ENCODE measurements around the gene STRBP.
"Not testable (repeated sequence)": the region's sequence is repeated elsewhere in the genome, so short reads cannot be mapped to it uniquely, and the experiment has no call there.

STRBP gene

DNA sequence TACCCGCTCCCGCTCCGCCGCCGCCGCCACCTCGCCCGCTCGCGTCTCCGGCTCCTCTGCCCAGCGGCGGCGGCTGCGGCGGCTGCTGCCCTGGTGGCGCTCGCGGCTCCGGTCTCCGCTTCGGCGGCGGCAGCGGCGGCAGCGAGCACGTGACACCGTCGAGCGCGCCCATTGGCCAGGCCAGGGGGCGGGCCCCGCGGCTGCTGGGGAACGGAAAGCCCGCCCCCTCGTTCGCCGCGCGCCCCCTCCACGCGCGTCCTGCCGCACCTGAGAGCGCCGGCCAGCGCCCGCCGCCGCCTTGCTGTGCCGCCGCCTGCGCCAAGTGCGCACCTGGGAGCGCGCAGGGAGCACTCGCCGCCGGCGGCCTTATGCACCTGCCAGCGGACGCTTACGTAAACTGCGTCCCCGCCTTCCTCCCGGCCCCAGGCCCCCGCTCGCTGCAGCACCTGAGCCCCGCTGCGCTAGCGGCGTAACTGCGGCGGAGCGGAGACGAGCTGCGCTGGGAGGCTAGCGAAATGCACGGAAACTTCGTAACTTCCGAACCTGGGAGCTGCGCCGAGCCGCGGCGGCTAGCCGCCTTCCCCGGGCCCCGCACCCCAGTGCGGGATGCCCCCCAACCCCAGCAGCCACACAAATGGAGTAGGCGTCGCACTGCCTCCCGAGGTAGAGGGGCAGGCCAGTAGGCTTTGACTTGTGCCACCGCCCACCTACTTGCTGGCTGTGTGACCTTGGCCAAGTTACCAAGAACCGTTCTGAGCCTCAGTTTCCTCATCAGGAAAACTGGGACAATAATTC is at the start of gene STRBP:
TSS of gene STRBP (minus strand) at position 122 of the 795 bp plus-strand sequence. CDS start 84,452 bp downstream, outside the sequence.
- DNase-seq, result peak; percentile 95

DNA sequence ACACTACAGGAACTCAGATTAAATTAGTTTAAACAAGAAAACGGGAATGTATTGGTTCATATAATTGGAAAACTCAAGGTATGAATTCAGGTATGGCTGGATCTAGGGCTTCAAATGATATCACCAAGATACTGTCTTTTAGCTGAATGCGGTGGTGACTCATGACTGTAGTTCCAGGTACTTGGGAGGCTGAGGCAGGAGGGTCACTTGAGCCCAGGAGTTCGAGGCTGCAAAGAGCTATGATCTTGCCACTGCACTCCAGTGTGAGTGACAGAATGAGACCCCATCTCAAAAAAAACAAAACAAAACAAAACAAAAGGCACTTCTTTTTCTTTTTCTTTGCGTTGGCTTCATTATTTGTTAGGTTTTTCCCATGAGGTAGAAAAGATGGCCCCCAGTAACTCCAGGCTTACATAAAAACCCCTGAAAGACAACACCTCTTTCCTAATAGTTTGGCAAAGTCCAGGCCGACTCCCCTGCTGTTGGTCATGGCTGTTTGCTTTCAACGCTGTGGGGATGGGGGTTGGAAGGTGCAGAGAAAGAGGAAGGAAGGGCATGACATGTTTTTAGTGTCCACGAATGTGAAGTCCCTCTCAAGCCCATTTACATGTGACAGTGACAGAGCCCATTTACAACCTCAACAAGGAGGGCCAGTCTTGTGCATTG is 47.8 kb upstream of the STRBP start:
- DNase-seq, result no peak

DNA sequence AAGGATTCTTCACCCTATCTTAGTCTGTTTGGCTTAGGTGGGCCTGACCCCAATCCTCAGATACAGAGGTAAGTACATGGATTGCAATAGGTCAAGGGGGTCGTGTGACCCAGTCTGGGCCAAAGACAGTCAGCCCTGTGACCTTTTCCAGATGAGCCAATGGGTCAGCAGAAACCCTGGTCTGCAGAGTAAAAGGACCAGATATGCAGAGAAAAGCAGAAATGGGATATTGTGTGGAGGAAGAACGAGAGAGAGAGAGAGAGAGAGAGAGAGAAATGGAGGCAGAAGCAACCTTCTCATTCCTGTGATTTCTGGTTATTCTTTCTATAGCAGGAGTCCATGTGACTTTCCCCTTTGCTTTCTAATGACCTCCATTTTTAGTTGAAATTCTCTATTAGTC is 47.2 kb upstream of the STRBP start:
- DNase-seq, result no peak

DNA sequence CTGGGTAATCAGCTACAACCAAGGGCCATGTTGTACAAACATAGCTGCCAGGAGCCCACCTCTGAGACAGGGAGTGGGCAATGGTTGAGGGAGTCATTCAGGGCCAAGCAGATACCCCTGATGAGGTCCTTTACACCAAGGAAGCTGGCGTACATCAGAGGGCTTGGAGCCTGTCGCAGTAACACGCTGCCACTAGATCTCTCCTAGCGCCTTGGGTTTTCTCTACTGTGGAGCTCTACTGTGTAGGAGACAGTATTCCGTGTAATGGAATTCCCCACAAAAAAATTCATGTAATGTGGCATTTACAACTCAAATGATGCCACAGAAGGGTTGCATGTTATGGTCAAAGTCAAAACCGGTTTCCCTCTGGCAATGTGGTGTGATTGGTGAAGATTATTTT is 46.2 kb upstream of the STRBP start:
- DNase-seq, result no peak

DNA sequence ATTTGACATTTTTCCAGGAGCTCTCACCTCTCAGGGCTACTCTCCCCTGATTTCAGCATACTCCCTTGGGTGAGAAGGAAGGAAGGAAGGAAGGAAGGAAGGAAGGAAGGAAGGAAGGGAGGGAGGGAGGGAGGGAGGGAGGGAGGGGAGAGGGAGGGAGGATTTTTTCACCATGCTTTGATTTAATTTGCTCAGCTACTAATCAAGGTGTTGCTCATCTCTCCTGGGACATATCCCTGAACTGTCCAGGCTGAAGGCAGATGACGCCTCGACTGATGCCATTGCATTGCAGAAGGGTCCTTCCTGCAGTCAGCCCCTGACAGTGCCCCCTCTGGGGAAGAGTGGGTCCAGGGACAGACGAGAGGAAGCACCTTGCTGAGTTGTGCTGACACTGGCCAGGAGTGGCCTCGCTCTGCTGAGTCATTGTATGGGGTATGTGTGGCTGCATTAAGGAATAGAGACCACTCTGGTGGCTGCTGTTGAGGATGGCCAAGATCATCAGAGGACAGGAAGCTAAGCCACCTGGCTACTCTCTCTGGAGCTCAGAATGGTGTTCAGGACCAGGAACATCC is 44.0 kb upstream of the STRBP start:
- DNase-seq, result no peak

DNA sequence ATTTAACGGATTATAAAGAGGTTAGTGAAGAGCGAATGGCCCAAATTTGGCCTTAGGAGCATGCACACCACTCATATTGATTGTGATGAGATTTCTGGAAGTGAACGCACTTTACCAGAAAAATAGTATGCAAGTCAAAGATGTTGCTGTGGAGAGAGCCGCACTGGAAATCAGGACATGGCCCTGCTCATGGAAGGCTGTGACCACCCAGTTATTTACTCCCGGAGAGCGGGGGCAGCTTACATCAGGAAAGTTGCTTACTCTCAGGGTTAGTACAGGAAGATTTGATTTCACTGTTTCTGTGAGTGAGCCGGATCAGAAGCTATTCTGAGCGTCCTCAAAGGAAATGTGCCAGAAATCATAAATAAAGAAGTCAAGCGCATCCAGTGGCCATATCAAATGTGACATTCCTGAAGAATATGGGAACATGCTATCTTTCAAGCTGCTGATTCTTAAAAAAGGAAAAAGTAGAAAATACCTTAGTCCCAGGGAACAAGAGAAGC is 42.9 kb upstream of the STRBP start:
- DNase-seq, result no peak

DNA sequence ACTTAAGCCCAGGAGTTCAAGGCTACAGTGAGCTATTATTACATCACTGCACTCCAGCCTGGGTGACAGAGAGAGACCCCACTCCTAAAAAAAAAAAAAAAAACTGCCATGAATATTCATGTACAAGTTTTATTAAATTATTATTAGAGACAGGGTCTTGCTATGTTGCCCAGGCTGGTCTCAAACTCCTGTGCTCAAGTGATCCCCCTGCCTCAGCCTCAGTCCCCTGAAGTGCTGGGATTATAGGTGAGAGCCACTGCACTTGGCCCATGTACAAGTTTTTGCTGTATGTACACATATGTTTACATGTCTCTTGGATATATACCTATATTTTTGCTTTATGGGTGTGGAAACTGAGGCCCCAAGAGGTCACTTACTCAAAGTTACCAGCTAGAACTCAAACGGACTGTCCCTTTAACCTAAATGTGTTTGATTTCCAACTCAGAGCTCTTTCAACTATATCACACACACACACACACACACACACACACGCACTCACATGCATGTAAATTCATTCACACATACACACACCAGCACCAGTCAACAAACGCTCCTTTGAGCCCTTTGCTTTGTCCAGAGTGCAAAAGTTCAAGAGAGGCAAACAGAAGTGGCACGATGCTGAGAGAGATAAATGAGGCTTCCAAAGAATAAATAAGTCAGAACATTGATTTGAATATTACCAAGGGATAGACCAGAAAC is 42.3 kb upstream of the STRBP start:
- no peak for DNase-seq

DNA sequence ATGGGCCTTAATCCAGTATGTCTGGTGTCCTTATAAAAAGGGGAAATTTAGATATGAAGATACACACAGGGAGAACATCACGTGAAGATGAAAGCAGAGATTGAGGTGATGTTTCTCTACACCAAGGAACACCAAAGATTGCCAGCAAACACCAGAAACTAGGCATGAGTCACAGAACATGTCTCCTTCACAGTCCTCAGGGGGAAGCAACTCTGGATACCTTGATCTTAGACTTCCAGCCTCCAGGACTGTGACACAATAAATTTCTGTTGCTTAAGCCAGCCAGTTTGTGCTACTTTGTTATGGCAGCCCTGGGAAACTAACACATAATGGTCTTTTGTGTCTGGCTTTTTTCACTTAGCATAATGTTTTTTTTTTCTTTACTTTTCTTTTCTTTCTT is 41.2 kb upstream of the STRBP start:
- DNase-seq, result no peak

DNA sequence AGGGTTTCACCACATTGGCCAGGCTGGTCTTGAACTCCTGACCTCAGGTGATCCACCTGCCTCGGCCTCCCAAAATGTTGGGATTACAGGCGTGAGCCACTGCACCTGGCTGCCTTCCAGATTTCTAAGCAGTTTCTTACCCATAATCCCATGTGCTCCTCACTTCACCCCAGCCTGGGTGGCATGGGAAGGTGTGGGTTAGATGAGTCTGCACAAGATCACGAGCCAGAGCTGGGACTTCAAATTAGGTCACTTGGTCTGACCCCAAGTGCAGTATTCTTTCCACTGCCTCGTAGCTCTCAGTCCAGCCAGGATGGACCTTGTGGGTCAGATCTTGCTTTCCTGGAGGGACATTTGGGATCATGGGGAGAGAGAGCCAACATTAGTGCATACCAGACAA is 37.5 kb upstream of the STRBP start:
- no peak for DNase-seq

DNA sequence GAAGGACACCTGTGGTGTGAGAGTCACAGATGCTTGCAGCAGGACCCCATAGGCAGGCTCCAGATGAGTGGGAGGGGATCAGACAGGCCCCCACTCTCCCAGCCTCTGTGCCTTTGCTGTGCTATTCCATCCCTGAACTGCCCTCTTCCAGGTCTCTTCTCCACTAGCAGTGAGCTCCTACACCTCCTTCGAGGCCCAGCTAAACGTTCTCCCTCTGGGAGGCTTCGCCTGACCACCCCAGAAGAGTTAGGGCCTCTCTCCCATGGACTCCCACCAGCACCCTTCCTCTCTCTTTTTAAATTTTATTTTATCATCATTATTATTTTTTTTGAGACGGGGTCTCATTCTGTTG is 35.9 kb upstream of the STRBP start:
- DNase-seq, result no peak

DNA sequence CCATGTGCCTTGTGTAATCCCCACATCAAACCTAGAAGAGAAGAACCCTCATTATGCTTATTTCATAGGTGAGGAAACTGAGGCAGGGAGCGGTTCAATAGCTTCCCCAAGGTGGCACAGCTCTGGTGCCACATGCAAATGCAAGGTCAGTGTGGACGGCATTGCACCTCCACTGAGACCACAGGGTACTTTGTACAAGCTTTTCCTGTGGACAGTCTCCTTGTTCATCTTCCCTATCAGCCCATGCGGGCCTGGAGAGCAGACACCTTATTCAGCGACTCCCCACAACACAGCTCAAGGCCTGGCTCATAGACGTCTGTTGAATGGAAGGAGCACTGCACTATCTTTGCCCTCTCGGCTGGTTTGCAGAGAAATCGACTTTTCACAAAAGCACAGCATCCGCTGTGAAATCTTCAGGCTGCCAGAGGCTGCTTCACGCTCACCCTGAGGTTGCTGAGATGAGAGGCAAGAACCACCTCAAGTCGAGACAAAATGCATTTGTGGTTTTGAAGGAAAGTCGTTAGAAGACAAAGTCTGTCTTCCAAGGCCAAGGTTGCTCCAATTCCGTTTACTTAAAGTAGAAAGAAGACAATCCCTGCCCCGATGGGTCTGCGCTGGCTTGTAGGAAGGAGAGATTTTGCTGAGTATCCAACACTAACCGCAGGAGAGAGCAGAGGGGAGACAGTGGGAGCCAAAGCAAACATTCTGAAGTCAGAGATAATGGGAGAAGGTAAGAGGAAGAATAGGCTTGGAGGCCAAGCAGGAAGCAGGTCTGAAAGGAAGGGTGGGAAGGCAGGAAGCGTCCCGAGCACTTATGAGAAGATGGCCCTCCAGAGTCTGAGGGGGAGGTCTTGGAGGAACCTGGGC is 34.2 kb upstream of the STRBP start:
- DNase-seq, result peak; percentile 3

DNA sequence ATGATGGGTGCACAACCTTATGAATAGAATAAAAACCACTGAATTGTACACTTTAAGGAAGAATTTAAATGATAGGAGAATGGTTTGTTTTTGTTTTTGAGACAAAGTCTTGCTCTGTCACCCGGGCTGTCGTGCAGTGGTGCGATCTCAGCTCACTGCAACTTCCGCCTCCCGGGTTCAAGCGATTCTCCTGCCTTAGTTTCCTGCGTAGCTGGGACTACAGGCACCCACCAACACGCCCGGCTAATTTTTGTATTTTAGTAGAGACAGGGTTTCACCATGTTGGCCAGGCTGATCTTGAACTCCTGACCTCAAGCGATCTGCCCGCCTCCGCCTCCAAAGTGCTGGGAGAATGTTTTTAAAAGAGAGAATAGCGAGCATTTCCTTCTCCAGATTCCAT is 33.5 kb upstream of the STRBP start:
- not testable (repeated sequence) for DNase-seq

DNA sequence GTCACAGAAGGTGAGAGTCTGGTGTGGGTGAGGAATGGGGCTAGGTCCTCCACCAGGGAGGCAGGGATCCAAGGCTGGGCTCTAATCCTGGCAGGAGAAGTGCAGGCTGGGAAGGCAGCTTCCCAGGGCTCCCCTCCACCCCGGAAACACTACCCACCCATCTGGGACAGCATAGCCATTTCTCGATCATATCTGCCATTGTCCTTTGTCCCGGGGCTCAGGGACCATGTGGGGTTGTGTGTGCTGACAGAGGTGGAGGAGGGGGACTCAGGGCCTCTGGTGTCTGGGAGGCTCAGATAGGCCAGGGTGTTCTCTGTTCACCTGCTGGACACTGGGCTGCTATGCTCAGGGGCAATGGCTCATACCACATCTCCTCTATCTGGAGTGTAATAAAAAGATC is 32.2 kb upstream of the STRBP start:
- no peak for DNase-seq

DNA sequence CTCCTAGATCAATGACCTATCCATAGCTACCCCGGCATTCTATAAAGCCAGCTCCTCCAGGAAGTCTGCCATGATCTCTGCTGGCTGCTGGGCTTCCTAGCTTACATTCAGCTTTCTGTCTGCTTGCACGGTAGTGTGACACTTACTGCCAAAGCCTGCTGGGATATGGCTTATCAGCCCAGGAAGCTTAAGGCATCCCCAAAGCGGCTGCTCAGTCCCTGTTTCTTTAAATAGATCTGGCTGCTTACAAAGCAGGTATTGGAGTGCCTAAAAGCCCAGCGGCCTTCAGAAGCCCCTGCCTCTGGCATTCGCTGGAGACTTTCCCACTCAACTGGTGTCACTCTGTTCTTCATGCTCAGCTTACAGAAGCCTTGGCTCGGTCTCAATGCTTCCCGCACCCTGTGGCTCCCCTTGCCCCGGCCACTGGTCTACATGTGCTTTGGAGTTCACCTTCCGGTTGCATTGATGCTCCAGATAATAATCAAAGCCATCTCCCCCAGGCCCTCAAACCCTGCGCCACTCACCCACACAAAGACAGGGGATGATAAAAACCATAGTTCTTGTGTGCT is 31.3 kb upstream of the STRBP start:
- no peak for DNase-seq

DNA sequence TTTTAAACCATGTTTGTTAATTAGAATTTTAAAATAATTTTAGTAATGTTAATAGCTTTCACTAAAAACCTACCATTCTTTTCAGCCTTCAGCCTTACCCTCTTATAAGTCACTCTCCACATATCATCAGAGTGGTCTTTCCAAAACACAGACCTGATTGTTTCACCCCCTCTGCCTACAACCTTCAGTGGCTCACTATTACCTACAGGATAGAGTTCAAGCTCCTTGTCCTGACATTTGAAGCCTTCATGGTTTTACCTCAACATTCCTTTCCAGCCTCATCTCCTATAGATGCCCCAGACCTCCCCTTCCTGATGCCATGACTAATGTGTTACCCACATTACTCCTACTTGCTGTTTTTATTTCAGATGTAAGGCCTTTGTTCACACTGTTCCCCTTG is 27.8 kb upstream of the STRBP start:
- DNase-seq, result no peak

DNA sequence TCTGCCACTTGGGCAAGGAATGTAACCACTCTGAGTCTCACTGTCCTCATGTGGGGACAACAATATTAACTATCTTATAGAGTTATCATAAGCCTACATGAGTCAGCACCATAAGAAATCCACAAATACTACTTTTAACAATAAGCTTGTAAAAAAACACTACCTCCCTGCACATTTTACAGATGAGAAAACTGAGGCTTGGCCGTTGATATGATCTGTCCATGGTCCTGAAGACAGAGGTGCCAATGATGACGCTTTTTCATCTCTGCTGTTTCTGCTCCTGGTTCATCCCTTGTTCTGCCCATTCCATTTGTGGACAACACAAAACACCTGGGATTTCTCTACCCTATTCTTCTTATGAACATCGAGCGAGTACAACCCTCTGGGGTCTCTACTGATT is 23.4 kb upstream of the STRBP start:
- no peak for DNase-seq

DNA sequence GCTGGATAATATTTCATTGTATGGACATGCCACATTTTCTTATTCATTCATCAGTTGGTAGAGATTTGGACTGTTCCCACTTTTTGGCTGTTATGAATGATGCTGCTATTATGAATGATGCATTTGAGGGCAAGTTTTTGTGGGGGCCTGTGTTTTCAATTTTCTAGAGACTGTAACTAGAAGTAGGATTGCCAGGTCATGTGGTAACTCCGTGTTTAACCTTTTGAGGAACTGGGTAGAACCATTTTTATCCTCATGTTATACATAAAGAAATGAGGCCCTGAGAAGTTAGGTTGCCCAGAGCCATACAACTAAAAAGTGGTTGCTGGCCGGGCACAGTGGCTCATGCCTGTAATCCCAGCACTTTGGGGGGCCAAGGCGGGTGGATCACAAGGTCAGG is 22.4 kb upstream of the STRBP start:
- DNase-seq, result no peak

DNA sequence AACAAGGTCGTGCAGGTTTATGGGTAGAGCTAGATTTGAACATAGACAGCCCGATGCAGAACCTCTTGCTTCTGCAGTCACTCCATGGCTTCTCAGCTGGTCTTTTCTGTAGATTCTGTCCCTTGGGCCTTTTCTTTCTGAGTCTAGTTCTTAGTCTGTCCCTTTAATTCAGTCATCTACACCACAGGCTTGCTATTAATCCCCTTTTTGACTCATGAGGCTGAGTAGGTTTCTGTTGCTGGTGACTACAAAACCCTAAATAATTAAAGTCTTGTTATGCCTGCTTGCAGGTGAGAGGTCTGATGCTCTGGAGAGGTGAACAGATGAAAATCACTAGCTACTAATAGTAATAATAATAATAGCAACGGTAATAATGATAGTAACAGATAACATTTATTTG is 19.3 kb upstream of the STRBP start:
- DNase-seq, result no peak

DNA sequence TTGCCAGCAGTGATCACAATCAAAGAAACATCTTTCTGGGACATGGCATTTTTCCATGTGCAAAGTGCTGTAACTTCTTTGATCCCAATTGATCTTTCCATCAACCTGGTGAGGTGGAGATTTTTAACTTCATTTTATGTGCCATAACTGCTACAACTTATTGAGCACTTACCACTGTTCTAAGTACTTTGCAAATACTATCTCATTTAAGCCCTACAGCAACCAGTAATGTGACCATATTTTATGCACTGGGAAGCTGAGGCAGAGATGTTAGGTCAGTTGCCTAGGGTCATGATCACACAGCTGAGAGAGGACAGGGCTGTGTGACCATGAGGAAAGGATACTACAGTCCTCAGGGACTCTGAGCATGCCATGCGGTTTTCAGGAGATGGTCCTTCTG is 17.9 kb upstream of the STRBP start:
- no peak for DNase-seq

DNA sequence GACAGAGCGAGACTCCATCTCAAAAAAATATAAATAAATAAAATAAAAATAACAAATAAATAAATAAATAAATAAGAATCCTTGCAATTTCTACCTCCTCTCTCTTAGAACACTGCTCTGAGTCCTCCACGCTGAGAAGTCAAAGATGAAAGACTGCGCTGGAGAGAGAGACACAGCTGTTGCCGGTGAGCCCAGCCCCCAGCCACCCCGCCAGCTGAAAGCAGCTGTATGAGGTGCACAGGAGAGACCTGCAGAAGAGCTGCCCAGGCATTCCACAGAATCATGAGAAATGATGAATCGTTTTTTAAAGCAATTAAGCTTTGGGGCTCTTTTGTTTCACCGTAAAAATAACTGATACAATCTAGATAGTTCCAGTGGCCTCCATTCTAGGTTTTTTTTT is 16.3 kb upstream of the STRBP start:
- no peak for DNase-seq

DNA sequence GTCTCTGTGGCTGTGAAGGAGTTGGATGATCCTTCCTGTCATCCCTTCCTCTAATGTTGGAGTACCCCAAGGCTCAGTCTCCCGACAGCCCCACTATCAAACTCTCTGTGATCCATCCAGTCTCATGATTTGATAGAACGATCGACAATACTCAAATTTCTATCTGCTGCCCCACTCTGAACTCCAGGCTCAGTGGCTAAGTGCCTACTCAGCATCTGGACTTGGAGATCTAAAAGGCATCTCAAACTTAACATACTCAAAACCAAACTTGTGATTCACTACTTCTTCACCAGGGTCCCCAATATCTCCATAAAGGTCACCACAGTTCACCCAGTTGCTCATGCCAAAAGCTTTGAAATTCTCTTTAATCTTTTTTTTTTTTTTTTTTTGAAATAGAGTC is 15.1 kb upstream of the STRBP start:
- no peak for DNase-seq

DNA sequence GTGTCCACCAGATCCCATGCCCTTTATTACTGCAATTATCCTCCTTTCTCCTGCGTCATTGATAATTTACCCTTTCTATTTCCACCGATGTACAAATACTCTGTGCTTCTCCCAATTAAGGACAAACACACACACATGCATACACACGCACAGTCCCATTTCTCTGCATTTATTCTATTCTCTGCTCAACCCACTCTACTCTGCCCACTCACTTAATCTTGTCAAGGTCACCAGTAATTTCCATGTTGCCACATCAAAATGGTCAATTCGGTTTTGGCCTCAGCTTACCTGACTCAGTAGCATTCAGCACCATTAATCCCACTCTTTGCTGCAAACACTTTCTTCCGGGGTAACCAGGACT is 14.6 kb upstream of the STRBP start:
- DNase-seq, result no peak
